NCI-H2171 treated with DMSO at 0.1 percent for 48 hours (cell line): ENCODE measurements around the gene ITGB2.
A peak's percentile ranks its signal among the peaks of the same experiment; 100 is the strongest.

Experiments
- DNase-seq: peaks from one replicate; lab custom pipeline; 2025; lab: John Stamatoyannopoulos, UW

The ITGB2 gene

GRCh38 chr21:44920694-44921604 lies at the start of gene ITGB2:
Gene ITGB2 (minus strand): TSS chr21:44920899. CDS start chr21:44910782, 10,117 bp downstream.
- DNase-seq: no peak

- DNase-seq: peak; percentile 47
These were observed 49.4 kb upstream of the ITGB2 start for GRCh38 chr21:44969931-44970755.

- DNase-seq: peak; percentile 57
These were observed 48.5 kb upstream of the ITGB2 start for GRCh38 chr21:44969066-44969670.

GRCh38 chr21:44967082-44968047 lies 46.7 kb upstream of the ITGB2 start:
- DNase-seq: no peak

- DNase-seq: peak; percentile 77
These were observed 45.7 kb upstream of the ITGB2 start for GRCh38 chr21:44966135-44967081.

GRCh38 chr21:44965251-44966022 lies 44.7 kb upstream of the ITGB2 start:
- DNase-seq: peak; percentile 50

GRCh38 chr21:44964381-44964780 lies 43.7 kb upstream of the ITGB2 start:
- DNase-seq: no peak

GRCh38 chr21:44962403-44962966 lies 41.8 kb upstream of the ITGB2 start:
- no peak for DNase-seq

- DNase-seq: no peak
These were observed 39.7 kb upstream of the ITGB2 start for GRCh38 chr21:44960141-44961092.

GRCh38 chr21:44959376-44960091 lies 38.8 kb upstream of the ITGB2 start:
- no peak for DNase-seq

GRCh38 chr21:44958471-44959191 lies 37.9 kb upstream of the ITGB2 start:
- no peak for DNase-seq

- no peak for DNase-seq
These were observed 37.3 kb upstream of the ITGB2 start for GRCh38 chr21:44957901-44958451.

- no peak for DNase-seq
These were observed 36.5 kb upstream of the ITGB2 start for GRCh38 chr21:44957047-44957831.

GRCh38 chr21:44956356-44957046 lies 35.8 kb upstream of the ITGB2 start:
- DNase-seq: no peak

GRCh38 chr21:44955798-44956175 lies 35.1 kb upstream of the ITGB2 start:
- DNase-seq: no peak
